Stomach (tissue), 4 donors: ENCODE data around the gene ASIC2.

Source experiments
- CTCF ChIP-seq, 7 experiments: fragments of 450-650 bp in 4 of 7; fragments of 200-600 bp in 3 of 7; sonication (generic) in 3 of 7; IDR thresholded peaks; one replicate each; pipeline ENCODE4 v1.5.1; 2016 to 2019; ENCODE audit warnings: antibody characterized with exemption in 7 of 7, control low read depth in 2 of 7, mild to moderate bottlenecking in 1 of 7
- EP300 ChIP-seq: sonication (generic); formaldehyde crosslinking; IDR thresholded peaks from one replicate; pipeline ENCODE4 v1.6.1; 2017; ENCODE audit warnings: antibody characterized with exemption
- POLR2A ChIP-seq, 4 donors: fragments of 450-650 bp; IDR thresholded peaks; one replicate each; pipeline ENCODE4 v1.6.1; 2016; ENCODE audit warnings: antibody characterized with exemption in 4 of 4, control low read depth in 2 of 4, mild to moderate bottlenecking in 1 of 4, moderate library complexity in 1 of 4
- POLR2AphosphoS5 ChIP-seq, 3 donors: sonication (generic); formaldehyde crosslinking; IDR thresholded peaks; one replicate each; pipeline ENCODE4 v1.6.1; 2016; ENCODE audit warnings: antibody characterized with exemption in 3 of 3

- TF ChIP-seq POLR2A (IDR thresholded peaks at IDR 0.05), result no peak
- TF ChIP-seq CTCF (IDR thresholded peaks at IDR 0.05), result no peak
- TF ChIP-seq POLR2AphosphoS5 (IDR thresholded peaks at IDR 0.05), result no peak
- no peak for TF ChIP-seq EP300
Measured at GRCh38 chr17:33113991-33114370, 179.1 kb downstream of the ASIC2 start.
